ENCODE measurements around the gene ZNF23. TPM values are rescaled to one million over a fixed set of nuclear protein-coding genes. Genes with fewer than 3 reads are reported as not detected.
A peak's percentile ranks its signal among the peaks of the same experiment; 100 is the strongest.

The ZNF23 gene
- total RNA-seq, 1 donor from 2014 or later, result 11.6 TPM

DNA sequence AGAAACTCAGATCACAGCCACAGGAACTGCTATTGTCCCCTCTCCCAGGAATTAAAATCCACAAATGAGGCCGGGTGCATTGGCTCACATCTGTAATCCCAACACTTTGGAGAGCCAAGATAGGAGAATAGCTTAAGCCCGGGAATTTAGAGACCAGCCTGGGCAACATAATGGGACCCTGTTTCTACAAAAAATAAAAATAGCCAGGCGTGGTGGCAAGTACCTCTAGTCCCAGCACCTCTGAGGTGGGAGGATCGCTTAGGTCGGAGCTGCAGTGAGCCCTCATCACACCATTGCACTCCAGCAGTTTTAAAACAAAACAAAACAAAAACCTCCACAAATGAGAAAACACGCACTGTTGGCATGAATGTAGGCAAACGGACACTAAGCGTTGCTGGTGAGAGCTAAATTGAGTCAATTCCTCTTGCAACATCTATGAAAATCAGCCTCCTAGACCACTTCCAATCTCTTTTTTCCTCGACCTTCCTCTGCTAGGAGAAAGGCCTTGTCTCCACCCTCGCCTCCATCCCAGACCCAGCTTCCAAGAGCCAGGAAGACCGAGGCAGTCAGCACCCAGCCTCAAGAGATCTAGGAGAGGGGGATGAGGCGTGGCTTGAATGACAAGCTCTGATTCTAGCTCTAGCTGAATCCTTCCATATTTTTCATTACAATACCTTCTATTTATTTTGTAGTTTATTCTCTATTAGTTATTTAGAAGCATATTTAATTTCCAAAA, 35.0 kb downstream of the ZNF23 start:
- DNase-seq (ENCODE audit: low spot score), result no peak

- no peak for DNase-seq (ENCODE audit: low spot score)
Measured at GRCh38 chr16:71426069-71426879, 35.8 kb downstream of the ZNF23 start.

DNA sequence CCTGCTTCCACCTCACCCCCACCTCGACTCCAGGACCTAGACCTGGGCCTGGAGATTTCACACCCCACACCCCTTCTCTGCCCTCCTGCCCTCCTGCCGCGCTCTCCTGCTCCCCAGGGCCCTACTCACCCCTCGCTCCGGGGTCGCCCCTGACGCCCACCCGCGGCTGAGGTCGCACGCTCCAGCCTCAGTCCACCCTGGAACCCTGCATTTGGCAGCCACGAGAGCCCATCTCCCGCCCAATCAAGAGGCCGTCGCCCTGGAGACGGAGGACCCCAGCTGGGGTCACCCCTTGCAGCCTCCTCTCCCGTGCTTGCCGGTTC, 36.3 kb downstream of the ZNF23 start:
- no peak for DNase-seq (ENCODE audit: low spot score)

DNA sequence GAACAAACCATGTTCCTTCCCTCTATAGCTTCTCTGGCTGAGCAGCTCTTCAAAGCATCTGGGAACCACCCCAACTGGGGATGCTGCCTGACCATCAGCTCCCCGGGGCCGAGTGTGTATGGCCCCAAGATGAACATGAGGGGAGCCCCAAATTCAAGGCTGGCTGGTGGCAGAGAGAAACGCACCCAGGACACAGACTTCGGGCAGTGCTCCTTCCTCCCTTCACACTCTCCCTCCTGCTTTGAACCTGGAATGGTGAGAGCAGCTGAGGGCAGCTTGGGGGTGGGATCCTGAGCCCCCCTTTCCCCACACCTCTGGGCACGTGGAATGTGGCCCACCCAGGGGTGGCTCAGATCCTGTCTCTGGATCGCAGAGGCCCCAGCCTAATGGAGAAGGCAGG, 37.4 kb downstream of the ZNF23 start:
- DNase-seq (ENCODE audit: low spot score), result no peak

DNA sequence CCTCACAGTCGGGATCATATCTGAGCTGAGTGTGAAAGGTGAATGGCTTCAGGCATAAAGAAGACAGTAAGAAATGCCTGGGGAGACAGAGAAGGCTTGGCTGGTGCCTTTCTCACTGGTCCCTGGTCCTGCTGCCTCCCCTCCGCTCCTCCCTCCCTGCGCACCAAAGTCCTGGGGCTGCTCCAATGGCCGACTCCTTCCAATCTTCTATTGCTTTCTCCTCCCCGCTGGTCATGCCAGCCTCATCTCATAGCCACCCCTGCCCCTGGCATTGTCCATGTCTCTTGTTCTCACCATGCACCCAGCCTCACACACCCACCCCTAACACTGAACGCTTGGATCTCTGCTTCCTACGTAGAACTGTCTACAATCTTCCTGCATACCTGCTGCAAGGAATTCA, 38.2 kb downstream of the ZNF23 start:
- no peak for DNase-seq (ENCODE audit: low spot score)

- DNase-seq (ENCODE audit: low spot score), result no peak
Measured at GRCh38 chr16:71423016-71423415, 39.0 kb downstream of the ZNF23 start.

- no peak for DNase-seq (ENCODE audit: low spot score)
Measured at GRCh38 chr16:71421911-71422310, 40.1 kb downstream of the ZNF23 start.

DNA sequence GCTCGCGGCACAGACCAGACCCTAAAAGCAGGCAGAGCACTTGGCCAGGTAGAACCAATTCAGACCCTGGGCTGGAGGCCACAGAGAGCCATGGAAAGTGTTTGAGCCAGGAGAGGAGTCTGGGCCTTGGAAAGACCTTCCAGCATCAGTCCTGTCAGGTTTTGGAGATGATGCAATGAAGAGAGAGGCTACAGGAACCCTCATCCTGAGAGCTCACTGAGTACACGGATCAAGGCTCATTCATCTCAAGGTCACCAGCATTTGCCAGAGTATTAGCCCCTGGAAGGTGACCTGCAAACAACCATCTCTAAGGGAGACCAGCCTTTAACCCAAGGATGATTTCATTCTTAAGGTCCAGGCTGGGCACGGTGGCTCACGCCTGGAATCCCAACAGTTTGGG, 48.0 kb downstream of the ZNF23 start:
- DNase-seq (ENCODE audit: low spot score), result no peak

GRCh38 chr16:71413341-71413740, 48.7 kb downstream of the ZNF23 start:
- DNase-seq (ENCODE audit: low spot score), result no peak

DNA sequence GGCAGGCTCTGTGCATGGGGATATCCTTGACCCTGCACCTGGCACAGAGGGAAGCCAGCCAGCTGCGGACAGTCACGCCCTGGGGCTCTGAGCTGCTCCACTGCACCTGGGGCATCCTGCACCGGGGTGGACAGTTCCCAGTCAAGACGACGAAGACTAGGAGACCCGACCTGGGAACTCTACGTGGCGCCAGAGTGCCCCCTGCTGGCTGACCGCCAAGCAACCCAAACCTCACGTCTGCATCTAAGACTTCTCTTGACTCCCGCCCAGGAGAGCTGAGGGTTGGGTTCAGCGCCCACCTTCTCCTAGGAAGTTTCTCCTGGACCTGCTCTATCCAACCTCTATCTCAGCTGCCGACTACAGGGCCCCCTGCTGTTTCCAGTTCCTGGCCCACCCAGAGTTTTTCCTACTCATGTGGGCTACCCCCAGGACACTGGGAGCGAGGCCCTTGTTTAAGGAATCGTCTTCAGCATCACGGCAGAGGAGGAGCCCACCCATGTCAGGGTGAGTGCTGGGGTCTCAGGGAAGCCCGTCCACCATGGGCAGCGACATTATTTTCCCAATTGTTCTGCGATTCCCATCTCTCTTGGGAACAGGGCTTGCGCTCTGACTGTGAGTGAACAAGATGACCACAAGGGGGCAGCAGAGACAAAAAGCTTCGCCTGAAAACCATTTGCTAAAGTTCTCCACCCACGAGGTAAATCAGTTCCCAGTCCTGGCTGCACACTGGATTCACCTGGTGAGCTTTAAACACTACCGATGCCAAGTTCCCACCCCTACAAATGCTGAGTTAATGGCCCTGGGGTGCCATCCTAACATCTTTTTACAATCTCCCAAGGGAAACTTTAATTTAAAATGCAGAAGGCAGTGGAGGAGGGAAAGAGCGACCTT, 49.5 kb downstream of the ZNF23 start:
- peak; percentile 64 for DNase-seq (ENCODE audit: low spot score)

DNA sequence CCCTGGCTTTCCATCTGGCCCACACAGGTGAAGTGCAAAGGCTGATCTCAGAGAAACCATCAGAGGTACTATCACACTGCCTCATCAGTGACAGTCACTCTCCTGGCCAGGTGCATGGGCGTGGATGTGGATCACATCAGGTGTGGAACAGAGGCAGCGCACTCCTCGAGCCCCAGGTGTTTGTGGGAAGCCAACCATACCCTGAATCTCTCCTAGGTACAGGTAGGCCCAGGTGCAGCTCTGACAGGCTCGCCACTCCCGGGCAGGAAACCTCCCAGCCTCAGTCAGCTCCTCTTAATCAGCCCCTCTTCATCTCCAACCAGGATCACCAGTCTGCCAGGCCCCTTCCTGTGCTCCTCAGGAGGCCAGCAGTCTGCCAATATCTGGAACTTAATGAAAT, 51.9 kb downstream of the ZNF23 start:
- no peak for DNase-seq (ENCODE audit: low spot score)

DNA sequence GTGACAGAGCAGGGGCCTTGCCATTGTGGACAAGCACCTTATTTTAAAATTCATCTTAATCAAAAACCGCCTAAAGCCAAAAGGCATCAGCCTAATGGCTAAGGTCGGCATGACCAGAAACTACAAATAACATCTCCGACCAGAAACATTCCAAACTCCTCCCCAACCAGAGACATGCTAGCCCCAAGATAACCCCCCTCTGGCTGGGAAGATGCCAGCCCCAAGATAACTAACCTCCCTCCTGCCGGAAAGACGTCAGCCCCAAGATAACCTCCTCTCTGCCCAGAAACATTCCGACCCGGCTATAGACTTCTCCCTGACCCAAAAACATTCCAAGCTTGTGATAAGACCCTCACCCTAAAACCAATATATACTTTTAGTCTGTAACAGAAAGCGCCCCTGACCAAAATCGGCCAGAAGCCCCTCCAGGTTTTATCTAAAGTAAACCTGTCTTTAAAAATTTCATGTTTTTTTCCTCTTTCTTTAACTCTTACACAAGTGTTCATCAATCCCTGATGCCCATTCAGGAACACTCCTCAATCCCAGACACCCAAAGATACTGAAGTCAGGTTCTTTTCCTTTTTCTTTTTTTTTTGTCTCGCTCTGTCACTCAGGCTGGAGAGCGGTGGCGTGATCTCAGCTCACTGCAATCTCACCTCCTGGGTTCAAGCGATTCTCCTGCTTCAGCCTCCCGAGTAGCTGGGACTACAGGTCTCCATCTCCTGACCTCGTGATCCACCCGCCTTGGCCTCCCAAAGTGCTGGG, 52.9 kb downstream of the ZNF23 start:
- DNase-seq (ENCODE audit: low spot score), result no peak

DNA sequence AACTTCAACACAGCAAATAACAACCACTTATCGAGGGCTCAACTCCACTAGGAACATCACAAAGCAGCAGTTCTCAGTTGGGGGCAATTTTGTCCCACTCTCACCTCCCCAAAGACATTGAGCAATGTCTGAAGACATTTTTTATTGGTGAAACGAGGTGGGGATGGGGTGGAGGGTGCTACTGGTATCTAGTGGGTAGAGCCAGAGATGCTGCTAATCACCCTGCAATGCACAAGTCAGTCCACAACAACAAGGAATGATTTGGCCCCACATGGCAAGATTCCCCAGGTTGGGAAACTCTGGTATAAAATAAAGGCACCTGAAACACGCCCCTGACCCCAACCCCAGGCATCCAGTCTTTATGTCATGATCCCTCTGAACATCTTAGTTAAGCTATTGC, 53.5 kb downstream of the ZNF23 start:
- DNase-seq (ENCODE audit: low spot score), result no peak

GRCh38 chr16:71407731-71408130, 54.3 kb downstream of the ZNF23 start:
- DNase-seq (ENCODE audit: low spot score), result no peak

- no peak for DNase-seq (ENCODE audit: low spot score)
Measured at GRCh38 chr16:71406724-71407123, 55.3 kb downstream of the ZNF23 start.

DNA sequence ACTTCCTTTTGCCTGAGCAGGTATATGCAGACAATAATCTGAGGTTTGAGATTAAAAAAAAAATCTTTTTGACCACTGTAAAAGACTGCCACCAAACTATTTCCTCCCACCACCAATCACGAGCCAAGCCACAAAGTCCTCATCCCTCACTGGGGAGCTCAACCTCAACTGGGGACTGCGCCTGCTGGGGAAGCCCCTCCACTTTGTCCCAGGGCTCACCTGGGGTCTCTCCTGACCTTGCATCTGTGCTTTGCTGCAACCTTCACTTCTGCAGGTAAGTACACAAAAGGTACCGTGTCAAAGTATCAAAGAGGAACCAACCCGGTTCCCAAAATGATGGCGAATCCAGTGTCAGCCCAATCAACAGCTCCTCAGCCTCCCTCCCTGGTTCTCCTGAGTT, 55.7 kb downstream of the ZNF23 start:
- DNase-seq (ENCODE audit: low spot score), result no peak

GRCh38 chr16:71404364-71404763, 57.7 kb downstream of the ZNF23 start:
- DNase-seq (ENCODE audit: low spot score), result no peak

DNA sequence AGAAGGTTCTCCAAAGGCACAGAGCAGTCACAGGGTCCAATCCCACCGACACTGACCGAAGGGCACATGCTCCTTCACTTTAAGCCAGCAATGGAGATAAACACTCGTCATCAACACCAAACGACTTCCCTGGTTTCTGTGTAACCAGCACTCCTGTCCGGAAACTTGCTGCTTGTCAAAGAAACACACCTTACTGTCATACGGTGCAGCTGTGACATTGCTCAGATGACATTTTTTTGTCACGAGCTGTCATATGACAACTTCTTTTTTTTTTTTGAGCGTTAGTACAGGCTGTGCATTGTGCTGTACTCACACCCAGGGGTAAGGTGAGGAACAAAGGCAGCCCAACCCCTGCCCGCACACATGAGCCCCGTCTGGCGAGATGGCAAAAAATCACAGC, 59.4 kb downstream of the ZNF23 start:
- no peak for DNase-seq (ENCODE audit: low spot score)

DNA sequence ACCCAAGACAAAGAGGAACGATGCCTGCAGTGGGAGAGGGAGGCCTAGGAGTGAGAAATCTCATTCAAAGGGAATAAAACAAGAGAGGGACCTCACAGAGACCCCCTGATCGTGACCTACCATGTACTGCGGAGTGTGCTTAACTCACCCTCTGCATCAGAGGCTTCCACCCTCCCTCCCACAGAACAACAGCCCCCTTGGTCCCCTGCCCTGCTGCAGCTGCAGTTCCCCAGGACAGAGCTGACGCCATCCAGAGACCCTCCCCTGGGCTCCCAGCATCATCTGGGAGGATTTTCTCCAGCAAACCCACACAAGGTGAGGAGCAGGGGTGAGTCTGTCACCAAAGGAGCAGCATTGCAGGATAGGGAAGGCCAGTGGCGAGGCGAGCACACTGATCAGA, 60.0 kb downstream of the ZNF23 start:
- no peak for DNase-seq (ENCODE audit: low spot score)

DNA sequence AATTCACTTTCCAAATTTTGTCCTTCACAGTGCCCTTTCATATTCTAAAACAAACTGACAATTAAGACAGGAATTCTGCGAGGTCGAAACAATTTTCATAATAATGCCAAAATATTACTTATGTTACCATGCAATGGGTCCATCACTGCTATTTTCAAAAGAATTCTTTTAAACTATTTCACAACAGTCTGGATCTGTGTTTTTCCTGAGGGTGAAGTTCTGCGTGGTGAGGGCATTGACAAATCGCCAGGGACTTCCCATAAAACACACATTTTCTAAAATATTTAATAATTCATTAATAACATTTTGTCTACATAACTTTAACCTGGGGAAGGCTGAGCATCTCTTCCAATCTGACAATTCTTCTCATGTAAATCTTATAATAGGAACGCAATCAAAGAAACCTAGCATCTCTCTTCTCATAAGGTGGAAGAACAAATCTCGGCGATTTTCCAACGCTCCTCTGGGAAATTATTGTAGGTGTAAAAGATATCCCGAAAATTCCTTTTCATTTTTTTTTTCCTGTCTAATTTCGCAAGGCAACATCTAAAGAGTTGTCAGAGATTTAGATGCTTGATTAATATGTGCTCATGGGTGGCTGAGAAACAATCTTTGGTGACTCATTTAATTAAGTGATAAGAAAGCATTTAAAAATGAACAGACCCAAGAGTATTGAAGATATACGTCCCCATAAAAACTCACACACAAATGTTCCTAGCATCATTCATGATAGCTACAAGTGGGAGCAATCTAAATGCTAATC, 62.1 kb downstream of the ZNF23 start:
- no peak for DNase-seq (ENCODE audit: low spot score)

Data from ureter (tissue), 1 donor.